GM18507 (cell line): Measurements from ENCODE around the gene GPER1.
"Not testable (repeated sequence)": the region's sequence is repeated elsewhere in the genome, so short reads cannot be mapped to it uniquely, and the experiment has no call there.

Experiments used
- DNase-seq: peaks from one replicate; pipeline ENCODE4 v3.0.0; 2011; ENCODE audit warnings: low read depth; ENCODE audit not compliant: insufficient read length; ENCODE audit errors: extremely low spot score
- FAIRE-seq: peaks from 2 replicates; lab custom pipeline; 2011; peaks lifted over from hg19 to GRCh38; lab: Jason Lieb, UNC

The GPER1 gene

DNA sequence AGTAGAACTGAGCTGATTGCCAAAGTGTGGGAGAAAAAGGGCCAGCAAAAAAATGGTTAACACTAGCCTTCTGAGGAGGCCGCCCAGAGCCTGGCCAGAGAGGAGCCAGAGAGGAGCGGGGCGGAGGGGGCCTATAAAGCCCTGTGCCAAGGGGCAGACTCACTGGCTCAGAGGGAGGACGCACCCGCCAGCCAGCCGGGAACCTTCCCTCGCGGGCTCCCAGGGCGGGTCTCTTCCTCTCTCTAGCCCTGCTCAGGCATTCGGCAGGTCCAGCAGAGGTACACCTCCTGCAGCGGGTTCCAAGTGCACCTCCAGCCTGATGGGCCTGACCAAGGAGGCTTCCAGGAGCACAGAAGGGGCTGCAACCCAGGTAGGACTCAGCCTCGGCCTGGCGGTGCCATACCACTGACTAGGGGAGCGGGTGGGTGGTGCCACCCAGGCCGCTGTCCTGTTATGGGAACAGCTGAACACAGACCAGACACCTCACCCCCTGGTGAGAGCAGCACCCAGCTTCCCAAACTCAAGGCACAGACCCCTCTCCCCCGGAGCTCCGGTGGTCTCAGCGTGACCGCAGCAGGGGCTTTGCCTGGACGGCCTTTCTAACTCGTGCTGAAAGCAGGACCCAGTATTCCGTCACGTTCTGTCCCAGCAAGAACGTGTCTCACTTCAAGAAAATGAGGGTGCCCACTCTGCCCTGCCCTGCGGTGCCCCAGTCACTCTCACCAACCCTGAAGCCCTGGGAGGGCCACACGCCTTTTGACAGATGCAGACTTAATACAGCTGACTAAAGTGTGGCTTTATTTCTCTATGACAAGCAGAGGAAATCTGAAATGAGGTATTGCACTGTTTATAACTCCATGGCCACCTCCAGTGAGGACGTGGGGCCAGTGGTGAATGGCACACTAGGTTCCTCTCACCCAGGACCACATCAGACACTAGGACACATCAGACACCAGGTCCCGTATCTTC lies at the start of gene GPER1:
GPER1 (plus strand) TSS at position 162 of the 969 bp plus-strand sequence. CDS start 3,616 bp downstream, outside the sequence.
- DNase-seq (no peak), FAIRE-seq (no peak)

DNA sequence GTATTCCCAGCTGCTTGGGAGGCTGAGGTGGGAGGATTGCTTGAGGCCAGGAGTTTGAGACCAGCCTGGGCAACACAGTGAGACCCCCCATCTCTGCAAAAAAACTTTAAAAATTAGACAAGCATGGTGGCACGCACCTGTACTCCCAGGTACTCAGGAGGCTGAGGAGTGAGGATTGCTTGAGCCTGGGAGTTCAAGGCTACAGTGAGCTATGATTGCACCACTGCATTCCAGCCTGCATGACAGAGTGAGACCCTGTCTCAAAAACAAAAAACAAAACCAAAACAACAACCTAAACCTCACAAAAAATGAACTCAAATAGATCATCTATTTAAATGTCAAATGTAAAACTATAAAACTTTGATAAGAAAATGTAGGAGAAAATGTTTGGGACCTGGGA lies 47.7 kb upstream of the GPER1 start:
- DNase-seq, FAIRE-seq: not testable (repeated sequence)

DNA sequence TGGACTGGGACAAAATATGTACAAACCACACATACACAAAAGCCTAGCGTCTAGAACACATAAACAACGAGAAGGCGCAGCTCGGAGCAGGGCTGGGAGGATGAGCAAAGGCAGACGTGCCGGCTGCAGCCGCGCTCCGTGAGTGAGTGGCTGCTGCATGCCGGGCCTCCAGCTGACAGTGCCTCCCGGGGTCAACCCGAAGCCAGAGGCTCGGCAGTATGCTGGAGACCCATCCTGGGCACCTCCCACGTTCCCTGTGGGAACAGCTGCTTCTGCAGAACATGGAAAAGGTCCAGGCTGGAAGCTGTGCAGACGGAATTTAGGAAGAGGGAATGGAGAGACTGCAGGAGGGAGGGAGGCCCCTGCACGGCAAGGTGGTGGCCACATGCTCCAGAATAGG lies 47.1 kb upstream of the GPER1 start:
- DNase-seq = no peak
- FAIRE-seq = no peak

DNA sequence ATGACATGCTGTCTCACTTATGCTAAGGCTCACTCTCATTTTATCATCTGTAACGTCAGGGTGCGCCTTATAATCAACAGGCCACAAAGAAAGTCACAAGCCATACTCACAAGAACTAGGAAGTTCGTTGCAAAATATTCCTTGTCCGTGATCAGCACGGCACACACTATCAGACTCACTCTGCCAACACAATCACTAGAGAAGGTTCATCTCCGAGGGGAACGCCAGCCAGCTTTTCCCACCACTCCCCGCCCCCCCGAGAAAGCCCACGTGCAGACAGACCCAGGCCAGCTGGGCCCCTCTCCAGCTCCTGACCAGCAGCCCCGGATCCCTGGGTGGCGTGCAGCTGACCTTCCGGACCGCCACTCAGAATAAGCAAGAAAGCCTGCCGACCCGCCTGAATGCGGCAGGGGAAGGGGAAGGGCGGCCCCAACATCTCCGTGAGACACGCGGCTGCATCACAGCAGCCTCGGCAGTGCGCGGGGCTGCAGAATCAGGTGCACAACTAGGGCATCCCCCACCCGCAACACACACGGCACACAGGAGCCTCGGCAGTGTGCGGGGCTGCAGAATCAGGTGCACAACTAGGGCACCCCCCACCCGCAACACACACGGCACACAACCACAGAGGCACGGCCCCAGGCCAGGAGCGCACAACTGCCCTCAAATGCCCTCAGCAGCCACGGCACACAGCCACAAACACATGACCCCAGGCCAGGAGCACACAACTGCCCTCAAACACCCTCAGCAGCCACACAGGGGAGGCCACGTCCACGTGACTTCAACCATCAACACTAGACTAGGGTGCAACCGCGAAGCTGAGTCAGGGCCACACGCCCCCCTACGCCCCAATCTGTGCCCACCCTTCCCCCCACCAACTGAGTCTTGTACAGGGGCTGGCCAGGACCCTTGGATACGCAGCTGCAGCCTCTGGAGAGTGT lies 46.1 kb upstream of the GPER1 start:
- no peak for DNase-seq
- no peak for FAIRE-seq

DNA sequence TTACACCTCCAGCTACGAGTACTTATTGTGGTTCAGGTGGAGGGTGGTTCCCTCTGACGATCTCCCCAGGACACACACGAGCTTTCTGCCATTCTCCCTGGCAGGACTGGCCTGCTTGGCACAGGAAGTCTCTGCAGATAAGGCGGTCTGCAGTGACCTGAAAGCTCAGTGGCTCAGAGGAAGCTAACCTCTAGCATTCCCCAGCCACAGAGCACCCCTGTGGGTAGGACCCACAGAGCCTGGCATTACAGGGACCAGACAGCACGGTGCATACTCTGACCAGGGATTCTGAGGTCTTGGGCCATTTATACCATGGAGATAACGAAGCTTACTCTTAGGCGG lies 45.5 kb upstream of the GPER1 start:
- FAIRE-seq (no peak), DNase-seq (no peak)

DNA sequence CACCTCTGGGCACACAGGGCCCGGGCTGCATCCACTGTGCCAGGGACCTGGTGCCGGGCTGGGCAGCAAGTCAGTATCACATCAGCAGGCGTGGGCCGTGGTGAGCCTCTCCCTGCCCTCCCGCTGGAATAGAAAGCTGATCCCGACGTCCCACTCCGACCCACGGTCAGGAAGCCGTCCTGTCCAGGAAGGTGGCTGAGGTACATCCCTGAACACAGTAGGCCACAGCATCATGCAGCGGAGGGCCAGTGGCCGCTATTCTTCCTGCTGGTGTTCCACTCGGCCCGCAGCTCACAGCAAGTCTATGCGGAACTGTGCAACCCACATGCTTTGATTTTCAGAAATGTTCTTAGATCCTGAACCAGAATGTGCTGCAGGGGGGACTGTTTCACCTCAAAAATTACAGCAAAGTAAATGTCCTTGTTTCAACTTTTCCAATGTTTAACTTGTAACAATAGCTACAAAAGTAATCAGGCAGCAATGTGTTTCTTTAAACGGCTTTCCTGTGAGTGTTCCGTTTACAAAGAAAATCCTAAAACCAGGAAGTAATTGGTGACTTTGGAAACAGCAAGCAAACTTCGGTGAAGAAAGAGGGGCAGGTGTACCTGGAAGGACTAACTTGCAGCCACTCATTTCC lies 44.2 kb upstream of the GPER1 start:
- DNase-seq (no peak), FAIRE-seq (no peak)

DNA sequence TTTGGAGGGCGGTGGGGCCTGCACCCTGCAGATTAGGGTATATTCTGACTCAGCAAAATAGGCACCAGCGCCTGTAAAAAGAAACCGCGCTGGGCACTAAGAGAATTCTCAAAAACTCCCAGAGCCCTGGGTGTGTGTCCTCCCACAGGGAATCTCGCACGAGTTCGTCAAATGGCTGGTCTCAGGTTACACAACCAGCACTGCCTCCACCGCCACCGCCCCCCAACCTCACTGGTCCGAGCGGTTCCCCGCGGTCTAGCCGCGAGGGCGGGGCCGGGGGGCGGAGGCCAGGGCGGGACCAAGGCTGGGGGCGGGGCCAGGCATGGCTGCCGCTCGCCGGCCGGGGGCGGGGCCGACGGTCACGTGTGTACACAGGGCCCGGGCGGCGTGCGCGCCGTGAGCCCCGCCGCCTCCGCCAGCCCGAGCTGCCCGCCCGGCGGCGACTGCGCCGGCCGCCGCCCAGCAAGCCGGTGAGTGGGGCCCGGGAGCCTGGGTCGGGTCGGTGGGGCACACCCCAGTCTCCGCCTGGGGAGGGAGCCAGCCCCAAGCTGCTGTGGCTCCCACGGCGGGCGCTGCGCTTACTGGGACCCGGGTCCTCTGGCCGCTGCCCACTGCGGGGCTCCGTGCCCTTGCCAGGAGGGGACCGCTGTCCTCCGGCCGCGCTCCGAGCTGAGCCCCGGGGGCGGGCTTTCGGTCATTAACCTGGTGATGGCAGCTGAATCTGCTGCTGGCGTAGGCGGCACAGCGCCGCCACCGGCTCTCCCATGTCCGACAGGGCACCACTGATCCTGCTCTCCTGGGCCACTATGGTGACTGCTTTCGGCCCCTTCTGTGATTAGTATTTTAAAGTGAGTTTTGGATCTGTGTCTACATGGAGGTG lies 43.5 kb upstream of the GPER1 start, which contains the start of gene GPR146:
GPR146 (plus strand) TSS at position 358 of the 880 bp plus-strand sequence. CDS start 12,970 bp downstream, outside the sequence.
- FAIRE-seq (peak; percentile 83), DNase-seq (peak; percentile 99)

DNA sequence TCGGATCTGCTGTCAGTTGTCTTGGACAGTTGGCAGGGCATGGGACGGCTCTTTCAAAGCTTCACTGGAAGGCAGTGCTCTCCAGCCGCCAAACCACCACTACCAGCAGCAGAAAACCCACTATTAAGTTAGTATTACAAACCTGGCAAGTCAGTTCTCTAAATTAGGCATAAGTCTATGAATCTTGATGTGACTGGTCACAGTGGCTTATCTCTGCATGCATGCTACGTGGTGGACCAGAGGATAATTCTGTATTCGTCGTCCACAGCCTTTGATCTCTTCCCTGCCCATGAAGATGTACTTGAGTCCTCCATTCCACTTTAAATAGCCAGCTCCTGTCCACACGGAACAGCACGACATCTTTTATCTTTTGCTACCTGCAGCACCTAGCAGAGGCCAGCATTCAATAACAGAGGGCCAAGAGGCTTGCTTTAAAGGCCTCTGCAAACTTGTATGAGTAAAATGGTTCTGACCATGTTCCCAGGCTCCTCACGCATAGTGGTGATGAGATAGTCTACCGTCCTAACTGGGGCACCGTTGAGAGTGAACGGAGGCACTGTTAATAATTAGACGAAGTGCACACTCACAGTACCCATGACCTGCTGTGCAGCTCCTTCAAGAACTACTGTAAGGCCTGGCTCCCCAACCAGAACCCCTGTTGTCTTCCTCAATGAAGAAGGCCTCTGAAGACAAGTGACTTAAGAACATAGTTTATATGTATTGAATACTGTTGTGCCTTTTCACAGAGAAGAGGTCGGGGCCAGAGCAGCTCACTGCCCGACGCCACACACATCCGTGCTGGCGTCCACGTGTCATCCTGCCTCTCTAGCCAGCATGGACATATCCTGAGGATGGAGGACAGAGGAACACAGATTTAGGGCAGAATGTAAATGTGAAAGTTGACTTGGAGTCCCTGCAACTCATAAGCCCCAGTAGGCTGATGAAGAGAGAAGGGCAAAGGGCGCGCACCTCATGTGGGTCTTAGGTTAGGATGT lies 42.5 kb upstream of the GPER1 start:
- FAIRE-seq (no peak), DNase-seq (no peak)

DNA sequence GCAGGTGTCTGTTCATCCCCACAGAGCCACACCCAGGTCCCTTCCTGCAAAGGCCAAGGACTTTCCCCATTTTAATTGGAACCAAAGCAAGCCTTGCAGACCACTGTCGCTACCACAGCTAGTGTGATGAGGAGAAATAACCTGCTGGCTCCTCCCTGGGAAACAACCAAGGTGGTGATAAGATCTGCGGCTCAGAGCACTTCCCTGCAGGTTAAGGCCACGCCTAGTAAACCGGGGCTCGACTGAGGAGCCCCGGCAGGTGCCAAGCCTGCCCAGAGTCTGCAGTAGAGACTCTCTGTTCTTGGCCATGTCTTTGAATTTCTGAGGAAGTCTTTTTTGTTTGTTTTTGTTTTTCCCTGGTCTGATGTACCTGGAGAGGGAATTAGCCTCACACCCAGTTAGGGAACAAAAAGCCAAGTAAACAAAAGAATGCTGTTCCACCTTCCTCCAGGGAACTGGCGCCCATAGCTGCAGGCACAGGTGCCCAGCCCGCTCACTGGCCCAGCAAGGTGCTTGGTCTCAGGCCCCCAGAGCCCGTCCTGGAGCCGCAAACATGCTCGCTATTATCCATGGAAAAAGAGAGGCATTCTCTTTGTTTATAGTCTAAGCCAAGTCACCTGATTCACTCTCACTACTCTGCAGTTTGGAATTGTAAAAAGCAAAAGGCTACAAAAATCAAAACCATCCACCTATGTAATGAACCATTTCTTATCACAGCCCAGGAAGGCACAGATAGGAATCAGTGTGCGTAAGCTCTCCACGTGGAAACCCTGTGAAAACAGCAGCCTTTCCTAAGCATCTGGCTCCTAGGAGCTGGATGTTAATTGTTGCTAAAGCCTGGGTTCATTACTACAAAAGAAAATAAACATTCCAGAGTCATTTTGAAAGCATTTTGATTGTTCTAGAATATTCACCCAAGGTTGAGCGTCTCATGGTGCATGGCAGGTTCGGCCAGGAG lies 40.9 kb upstream of the GPER1 start:
- no peak for FAIRE-seq
- no peak for DNase-seq

DNA sequence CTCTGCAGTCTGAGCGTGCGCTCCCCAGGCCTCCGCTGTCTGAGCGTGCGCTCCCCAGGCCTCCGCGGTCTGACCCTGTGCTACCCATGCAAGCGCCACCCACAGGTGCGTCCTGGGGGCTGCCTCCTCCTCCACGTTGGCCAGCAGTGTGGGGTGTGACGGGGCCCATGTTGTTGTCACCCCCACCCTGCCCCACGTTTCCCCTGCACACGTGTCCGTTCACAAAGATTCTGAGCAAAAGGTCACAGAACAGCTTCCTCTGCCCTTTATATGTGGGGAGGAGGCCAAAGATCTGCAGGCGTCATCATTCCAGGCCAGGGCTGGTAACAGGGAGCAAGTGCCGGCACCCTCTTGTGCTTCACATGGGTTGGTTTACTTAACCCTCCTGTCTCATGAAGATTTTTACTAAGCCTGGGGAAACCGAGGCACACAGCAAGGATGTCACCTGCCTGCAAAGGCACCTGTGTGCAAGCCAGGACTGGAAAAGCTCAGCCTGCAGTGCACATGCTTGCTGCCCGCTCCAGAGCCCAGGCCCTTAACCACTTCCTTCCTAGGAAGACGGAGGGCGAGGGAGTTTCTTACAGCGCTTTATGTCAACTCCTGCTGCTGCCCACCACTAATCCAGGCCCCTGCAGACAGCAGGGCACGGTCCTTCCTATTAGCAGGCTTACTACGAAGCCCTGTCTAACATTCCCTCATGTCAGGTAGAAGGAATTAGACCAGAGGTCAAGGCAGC lies 38.7 kb upstream of the GPER1 start:
- FAIRE-seq = no peak
- DNase-seq = no peak

DNA sequence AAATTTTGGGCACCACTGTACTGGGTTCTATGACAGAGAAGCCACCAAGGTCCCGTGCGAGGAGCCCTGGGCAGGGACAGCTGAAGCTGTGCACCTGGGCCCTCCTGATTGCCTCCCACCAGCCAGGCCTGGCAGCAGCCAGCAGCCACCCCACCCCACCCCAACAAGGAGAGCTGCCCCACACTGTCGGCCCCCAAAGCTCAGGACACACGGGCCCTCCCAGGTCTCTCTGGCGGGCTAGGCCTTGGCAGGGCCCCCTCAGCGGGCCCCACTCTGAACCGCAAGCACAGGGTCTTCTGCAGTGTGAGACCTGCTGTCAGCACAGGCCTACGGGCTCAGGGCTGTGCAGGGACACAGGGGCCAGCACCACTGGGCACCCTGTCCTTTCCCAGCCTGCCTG lies 38.1 kb upstream of the GPER1 start:
- FAIRE-seq = no peak
- DNase-seq = no peak

DNA sequence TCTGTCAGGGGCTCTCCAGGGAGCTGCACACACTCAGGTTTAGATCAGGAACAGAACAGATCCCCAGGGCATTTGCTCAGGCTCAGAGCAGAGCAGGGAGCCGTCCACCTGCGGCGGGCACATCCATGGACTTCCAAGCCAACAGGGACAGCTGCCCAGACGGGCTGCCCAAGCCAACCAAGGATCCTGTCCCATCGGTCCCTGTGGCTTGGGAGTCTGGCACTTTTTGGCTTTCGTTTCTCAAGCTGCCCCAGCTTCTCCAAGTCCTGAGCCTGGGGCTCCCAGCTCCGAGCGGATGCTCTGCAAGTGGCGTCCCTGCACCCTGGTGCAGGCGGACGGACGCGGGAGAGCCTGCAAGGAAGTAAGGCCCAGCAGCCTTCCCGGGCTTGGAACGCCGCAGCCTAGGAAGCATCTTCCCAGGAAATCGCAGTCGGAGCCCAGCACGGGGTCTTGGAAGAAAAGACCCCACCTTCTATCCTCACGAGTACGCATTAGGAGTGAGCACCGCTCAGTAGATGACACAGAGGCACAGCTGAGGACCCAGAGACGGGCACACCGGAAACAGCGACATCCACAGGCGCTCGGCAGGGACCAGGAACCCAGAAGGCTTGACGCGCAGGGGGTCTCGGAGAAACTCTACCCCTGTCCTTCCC lies 37.5 kb upstream of the GPER1 start:
- DNase-seq = no peak
- FAIRE-seq = no peak

DNA sequence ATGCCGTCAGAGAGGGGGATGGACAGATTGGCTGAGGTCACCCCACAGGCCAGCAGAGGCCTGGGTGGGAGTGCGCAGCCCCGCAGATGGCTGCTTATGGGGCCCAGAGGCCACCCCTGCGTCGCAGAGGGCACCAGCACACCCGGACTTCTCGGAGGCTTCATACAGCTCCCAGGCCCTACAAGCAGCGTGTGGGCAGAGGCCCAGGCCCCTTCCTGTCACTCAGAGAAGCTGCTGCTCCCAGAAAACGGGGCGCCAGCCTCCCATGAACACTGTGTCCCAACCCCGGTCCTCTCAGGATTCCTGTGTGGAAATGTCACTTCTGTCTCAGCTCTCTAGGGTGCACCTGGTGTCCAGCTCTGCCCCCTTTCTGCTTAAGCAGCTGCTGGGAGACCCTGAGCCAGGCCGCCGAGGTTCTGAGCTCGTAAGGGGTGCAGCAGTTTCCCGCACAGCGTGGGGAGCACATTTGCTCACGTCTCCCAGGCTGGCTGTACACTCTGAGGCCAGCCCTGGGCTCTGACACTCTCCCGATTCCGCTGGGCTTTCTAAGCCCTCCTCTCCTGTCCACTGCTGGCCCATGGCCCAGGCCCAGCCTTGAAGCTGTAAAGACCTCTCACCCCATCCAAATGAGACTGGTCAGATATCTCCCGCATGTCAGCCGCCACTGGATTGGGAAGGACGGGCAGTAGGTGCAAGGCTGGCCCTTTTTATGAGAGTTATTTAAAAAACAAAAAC lies 36.8 kb upstream of the GPER1 start:
- DNase-seq = no peak
- no peak for FAIRE-seq

DNA sequence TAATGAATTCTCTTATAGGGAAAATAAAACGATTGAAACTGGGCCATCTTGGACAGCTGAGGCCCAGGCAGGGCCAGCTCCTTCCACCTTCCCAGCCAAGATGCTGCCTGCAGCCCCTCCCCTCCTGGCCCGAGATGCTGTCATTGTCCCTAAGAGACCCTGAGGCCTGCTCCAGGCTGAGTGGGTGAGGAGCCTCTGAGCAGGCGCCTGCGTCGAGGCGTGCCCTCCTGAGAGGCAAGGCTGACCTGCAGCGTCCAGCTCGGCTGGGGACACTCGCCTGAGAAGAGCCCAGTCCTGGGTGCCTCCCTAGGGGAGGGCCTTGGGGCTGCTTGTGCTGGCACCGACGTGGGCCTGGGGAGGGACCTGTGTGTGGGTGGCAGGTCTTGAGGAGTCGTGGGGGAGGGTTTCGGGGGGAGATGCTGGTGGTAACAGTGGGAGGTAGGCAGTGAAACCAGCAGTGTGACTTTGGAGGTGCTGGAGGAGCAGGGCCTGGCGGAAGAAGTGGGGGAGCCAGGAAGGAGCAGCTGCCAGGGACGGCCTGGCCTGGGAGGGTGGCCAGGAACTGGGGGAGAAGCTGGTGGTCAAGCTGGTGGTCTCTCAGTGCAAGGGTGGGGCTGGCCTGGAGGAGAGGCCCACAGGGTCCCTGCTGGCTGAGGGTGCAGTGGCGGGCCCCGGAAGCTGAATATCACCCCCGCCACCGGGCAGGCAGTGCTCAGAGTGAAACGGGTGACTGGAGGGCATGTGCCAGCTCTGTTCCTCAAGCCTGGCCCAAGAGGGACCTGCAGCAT lies 35.7 kb upstream of the GPER1 start:
- no peak for FAIRE-seq
- no peak for DNase-seq
